ENCODE data around the gene COL28A1.

COL28A1 gene

DNA sequence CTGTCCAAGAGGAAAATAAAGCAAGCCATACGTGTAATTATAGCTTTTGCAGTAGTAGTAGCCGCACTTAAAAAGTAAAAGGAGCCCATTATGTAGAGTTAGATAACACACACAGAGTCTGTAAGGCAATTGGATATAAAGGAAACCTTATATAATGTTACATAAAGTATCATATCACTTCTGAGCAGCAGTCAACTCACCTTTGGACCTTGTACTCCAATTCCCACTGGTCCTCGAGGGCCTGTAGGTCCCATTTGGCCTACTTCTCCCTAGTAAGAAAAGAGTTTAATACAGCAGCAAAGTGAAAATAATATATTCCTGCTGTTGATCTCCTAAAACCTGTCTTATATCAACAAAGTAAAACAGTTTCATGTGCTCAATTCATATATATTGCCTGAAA lies 83.6 kb downstream of the COL28A1 start:
- H3K4me3 ChIP-seq (ENCODE audit: low read length), result no peak overlapping the region
- TF ChIP-seq, protein P1, sequence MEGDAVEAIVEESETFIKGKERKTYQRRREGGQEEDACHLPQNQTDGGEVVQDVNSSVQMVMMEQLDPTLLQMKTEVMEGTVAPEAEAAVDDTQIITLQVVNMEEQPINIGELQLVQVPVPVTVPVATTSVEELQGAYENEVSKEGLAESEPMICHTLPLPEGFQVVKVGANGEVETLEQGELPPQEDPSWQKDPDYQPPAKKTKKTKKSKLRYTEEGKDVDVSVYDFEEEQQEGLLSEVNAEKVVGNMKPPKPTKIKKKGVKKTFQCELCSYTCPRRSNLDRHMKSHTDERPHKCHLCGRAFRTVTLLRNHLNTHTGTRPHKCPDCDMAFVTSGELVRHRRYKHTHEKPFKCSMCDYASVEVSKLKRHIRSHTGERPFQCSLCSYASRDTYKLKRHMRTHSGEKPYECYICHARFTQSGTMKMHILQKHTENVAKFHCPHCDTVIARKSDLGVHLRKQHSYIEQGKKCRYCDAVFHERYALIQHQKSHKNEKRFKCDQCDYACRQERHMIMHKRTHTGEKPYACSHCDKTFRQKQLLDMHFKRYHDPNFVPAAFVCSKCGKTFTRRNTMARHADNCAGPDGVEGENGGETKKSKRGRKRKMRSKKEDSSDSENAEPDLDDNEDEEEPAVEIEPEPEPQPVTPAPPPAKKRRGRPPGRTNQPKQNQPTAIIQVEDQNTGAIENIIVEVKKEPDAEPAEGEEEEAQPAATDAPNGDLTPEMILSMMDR (conservative IDR thresholded peaks at IDR 0.05; ENCODE audit: low read depth, low read length), result no peak
- no peak for DNase-seq (ENCODE audit: low read depth)

DNA sequence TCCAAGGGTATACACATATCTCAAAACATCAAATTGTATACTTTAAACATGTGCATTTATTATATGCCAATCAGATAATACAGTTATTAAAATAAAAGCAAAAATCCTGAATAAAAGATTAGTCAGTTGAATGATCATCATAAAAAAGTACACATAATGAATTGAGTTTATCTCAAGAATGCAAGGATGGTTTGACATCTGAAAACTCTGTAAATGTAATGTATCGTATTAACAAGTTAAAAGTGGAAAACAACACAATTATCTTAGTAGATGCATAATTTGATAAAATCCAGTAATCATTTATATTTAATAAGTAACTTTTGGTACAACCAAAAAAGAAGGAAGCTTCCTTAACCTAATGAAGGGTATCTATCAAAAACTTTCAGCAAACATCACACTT lies 86.6 kb downstream of the COL28A1 start:
- no peak for DNase-seq (ENCODE audit: low read depth)
- TF ChIP-seq, protein P1 (conservative IDR thresholded peaks at IDR 0.05; ENCODE audit: low read depth, low read length), result no peak
- H3K4me3 ChIP-seq (ENCODE audit: low read length), result no peak overlapping the region

DNA sequence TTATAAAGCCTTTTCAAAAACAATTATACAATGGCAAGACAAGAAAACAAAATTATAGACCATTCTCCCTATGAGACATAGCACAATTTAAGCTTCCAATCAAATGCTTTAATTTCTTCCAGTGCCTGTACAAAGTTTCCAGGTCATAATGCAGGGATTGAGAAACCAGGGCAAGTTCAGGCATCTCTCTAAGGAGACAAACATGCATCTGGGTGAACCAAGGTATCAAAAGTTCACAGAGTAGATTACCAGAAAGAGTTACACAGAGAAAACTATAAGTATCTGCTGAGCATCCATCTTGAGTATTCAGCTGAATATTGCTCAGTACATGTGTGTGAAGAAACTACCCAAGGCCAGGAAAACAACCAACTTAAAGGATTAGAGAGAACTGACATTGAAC lies 89.1 kb downstream of the COL28A1 start:
- TF ChIP-seq, protein P1 (conservative IDR thresholded peaks at IDR 0.05; ENCODE audit: low read depth, low read length), result no peak
- H3K4me3 ChIP-seq (ENCODE audit: low read length), result no peak overlapping the region
- DNase-seq (ENCODE audit: low read depth), result no peak

DNA sequence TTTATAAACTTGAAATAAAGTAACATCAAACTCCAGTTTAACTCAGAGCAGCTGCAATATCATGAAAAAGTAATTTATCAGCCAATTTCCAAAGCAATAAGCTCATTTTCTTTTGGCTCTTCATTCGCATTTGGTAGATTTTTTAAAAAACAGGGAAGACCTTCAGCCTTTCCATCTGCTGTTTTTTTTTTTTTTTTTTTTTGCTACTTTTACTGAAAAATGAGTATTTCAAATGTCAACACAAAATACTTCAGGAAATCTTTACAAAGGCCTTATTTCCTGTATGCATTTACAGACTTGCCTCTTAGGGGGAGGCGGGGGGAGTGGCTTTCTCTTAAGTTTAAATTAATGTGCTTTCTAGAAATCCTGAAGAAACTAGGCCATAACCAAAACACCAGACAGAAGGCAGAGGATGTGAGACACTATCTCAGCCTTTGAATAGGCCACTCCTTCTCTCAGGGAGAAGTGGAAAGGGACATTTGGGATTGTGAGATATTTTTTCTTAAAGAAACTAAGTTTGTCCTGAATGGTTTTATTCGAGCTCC lies 91.8 kb downstream of the COL28A1 start:
- DNase-seq (ENCODE audit: low read depth), result no peak
- no peak overlapping the region for H3K4me3 ChIP-seq (ENCODE audit: low read length)
- TF ChIP-seq, protein P1 (conservative IDR thresholded peaks at IDR 0.05; ENCODE audit: low read depth, low read length), result no peak

DNA sequence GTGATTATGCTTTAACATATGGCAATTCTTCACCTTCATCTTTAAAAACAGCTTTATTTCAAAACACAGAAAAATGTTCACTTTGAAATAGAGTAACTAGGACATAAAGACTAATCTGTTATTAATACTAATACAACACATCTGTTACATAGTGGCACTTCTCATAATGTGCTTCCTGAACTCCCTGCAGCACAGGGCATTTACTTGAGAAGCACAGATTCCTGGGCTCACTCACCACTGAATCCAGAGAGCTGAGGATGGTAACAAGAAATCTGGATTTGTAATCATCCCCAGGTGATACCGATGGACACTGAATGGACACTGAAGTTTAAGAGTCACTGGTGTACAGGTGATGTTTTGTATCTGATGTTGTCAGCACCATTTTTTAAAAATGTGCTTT lies 96.1 kb downstream of the COL28A1 start:
- no peak for DNase-seq (ENCODE audit: low read depth)
- no peak overlapping the region for H3K4me3 ChIP-seq (ENCODE audit: low read length)
- TF ChIP-seq, protein P1 (conservative IDR thresholded peaks at IDR 0.05; ENCODE audit: low read depth, low read length), result no peak

DNA sequence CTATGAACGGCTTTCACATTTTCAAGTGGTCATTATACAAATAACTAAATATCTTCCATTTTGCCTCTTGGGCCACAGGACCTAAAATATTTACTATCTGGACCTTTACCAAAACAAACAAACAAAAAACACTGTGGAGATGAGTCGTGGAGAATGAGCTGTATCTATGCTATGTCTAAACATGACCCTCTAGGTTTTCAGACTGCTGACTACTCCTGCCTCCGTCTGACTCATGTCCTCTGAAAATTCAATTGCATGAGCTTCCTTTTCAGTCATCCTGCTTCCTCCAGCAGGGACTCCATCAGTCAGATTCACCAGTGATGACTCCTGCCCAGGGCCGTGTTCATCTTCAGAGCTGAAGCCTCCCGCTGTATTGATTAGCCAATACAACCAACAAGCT lies 96.8 kb downstream of the COL28A1 start:
- TF ChIP-seq, protein P1 (conservative IDR thresholded peaks at IDR 0.05; ENCODE audit: low read depth, low read length), result no peak
- no peak for DNase-seq (ENCODE audit: low read depth)
- H3K4me3 ChIP-seq (ENCODE audit: low read length), result no peak overlapping the region

DNA sequence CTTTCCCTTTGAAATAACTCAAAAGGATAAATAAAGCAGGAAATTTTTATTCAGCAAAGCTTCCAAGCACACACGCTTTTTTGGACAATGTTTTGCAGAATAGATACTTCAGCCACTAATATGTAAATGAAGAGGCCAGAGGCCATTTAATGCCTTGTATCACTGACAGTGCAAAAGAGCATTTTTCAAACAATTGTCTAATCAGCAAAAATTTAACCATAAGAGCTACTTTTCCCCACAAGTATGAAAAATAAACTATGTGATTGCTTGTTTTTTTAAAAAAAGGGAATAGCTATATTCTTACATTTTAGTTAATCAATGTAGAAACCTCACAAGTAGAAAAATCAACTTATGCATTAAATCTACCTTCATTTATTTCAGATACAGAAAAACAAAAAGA lies 99.7 kb downstream of the COL28A1 start:
- DNase-seq (ENCODE audit: low read depth), result no peak
- H3K4me3 ChIP-seq (ENCODE audit: low read length), result no peak overlapping the region
- TF ChIP-seq, protein P1 (conservative IDR thresholded peaks at IDR 0.05; ENCODE audit: low read depth, low read length), result no peak
